HG03439 (cell line): ENCODE measurements around the gene PON1.

Experiments used
- ATAC-seq: cut with Tn5 transposase; IDR thresholded peaks from one replicate; pipeline ENCODE4 v1.9.1; 2021; ENCODE audit warnings: mild to moderate bottlenecking, moderate library complexity; ENCODE audit not compliant: unreplicated experiment

The PON1 gene

DNA sequence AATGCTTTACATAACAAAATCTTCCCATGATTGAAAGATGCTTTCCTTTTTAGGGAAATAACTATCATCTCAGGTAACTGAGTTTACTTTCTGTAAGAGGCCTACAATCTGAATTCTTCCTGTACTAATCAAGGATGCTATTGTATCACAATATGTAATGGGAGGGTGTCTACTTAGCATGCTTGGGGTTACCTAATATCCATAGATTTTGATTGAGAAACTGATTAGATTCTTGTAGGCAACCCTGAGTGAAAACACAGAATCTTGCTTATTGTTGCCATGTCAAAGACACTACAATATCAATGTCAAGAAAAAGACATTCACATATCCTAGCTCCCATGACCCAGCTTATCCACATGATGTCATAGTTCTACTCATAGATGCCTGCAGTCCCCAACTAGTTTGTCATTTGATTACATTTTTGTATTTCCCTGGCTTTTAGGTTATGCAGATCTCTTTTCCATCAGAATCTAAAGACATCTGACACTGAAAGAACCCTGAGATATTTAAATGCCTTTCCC, 62.4 kb downstream of the PON1 start:
- ATAC-seq = no peak

DNA sequence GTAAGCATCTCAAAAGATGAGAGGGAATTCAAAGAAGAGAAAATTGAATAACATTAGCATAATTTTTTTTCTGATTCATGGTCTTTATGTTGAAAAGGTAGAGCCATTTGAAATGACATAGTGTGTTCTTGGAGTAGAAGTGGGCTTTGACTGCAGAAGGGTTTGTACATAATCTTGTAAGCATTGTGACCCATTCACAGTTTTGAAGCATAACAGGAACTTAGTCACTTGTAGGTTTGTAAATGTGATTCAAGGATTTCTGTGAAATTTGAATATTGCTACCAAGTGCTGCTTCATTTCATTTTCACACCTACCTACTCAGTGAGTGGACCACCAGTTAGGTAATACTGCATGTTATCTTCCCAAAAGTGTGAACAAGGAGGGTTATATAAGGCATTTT, 68.6 kb downstream of the PON1 start:
- ATAC-seq = no peak

DNA sequence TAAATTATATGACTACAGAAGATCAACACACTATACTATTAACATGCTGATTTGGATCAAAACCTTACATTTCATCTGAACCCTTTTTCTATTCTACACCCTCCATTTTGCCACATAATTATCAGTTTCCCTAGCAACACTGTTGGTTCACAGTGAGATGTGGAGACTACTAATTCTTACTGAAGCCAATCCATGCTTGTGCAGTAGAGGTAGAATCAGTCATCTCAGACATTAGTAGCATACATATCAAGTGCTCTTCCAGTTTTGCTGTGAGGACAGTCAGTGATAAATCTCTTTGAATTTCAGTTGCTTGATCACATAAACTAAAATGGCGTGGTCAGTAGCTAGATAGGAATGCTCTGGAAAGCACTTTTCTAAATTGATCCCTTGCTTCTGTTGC, 70.3 kb downstream of the PON1 start:
- no peak for ATAC-seq

DNA sequence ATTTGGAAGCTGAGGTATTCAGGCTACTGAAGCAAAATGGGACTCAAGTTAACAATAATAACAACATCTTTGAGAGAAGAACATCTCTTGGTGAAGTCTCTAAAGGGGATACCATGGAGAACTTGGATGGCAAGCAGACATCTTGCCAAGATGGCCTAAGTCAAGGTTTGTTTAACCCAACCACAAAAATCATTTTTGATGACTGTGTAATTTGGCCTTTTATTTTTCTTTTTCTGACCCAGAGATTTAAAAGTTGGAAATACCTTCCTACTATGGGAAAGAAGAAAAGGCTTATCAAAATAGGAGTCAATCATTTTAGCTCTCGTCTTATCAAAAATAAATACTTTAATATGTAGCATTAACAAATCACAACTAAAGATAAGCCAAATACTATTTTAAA, 72.4 kb downstream of the PON1 start:
- no peak for ATAC-seq

DNA sequence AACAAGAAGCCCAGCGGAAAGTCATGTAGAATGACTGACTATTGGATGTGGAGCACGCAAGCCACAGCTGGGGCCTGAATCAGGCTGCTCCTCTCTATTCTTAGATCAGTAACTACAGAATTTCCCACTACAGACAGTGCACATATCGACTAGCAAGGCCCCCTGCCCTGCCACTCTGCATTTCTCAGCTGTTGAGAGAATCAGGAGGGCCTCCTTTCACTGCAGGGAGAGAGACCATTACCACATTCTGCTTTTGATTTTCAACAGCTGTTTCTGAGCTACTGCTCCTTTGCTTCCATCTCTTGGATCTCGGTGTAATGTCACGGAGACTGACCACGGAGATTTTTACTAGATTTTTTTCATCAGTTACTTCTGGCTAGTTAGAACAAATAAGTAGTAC, 73.8 kb downstream of the PON1 start:
- no peak for ATAC-seq
